Endothelial cell of umbilical vein (primary cell): Measurements from ENCODE around the gene GPALPP1. TPM values are rescaled to one million over a fixed set of nuclear protein-coding genes. Genes with fewer than 3 reads are reported as not detected.

Experiments
- BruUV-seq: library from RNA; stranded (reverse); fragments of 400-500 nt; replicated peaks from 2 replicates; lab custom pipeline; 2021; lab: Mats Ljungman, UMichigan
- CTCF ChIA-PET: fragments of 300-600, 350-600 bp; sonication (Branson Sonifier 250); formaldehyde crosslinking; loops from one replicate; lab custom pipeline; 2021; ENCODE audit warnings: antibody characterized with exemption, inconsistent platforms; lab: Charles Lee
- POLR2A ChIA-PET: fragments of 300-600, 350-600 bp; sonication (Branson Sonifier 250); formaldehyde crosslinking; loops from one replicate; lab custom pipeline; 2021; ENCODE audit warnings: antibody characterized with exemption, inconsistent platforms; lab: Charles Lee
- DNase-seq: peaks from one replicate; pipeline ENCODE4 v3.0.0-alpha.2; 2011; ENCODE audit warnings: low read depth, low spot score
- FAIRE-seq: peaks from 2 replicates; lab custom pipeline; 2011; peaks lifted over from hg19 to GRCh38; lab: Jason Lieb, UNC
- H2AFZ ChIP-seq: 2 replicates; pipeline ENCODE4 v1.6.0; 2012; ENCODE audit warnings: low read depth, low read length, control low read depth, inconsistent platforms
- H3K27ac ChIP-seq: 2 replicates; pipeline ENCODE4 v1.5.1; 2011; ENCODE audit warnings: low read depth, mild to moderate bottlenecking, control low read depth, low read length, moderate library complexity; ENCODE audit not compliant: insufficient read depth
- H3K27me3 ChIP-seq, 2 experiments: 2 replicates each; pipeline versions ENCODE4 v1.6.0 to v1.6.1; 2011; ENCODE audit warnings: low read length in 2 of 2, mixed read lengths in 1 of 2; ENCODE audit not compliant: control insufficient read depth in 2 of 2, insufficient read depth in 2 of 2
- H3K36me3 ChIP-seq, 2 experiments: 2 replicates in 1 of 2; 3 replicates in 1 of 2; pipeline ENCODE4 v1.5.1; 2011; ENCODE audit warnings: low read length in 2 of 2, mild to moderate bottlenecking in 1 of 2, moderate library complexity in 1 of 2; ENCODE audit not compliant: control insufficient read depth in 2 of 2, insufficient read depth in 2 of 2; ENCODE audit errors: extremely low read depth in 1 of 2
- H3K4me1 ChIP-seq: 3 replicates; pipeline ENCODE4 v1.5.1; 2011; ENCODE audit warnings: mild to moderate bottlenecking, low read length; ENCODE audit not compliant: control insufficient read depth, insufficient read depth; ENCODE audit errors: extremely low read depth
- H3K4me2 ChIP-seq: 2 replicates; pipeline ENCODE4 v1.6.1; 2011; ENCODE audit warnings: low read length, control low read depth, mixed read lengths; ENCODE audit not compliant: insufficient read depth
- H3K4me3 ChIP-seq, 3 experiments: fragments of 200-600 bp in 1 of 3; sonication (generic), shearing (Covaris generic) in 1 of 3; replicated peaks in 1 of 3; 2 replicates each; pipeline ENCODE4 v1.5.1; 2011 to 2016; ENCODE audit warnings: control low read depth in 3 of 3, low read length in 3 of 3, mild to moderate bottlenecking in 2 of 3, inconsistent platforms in 1 of 3, low read depth in 1 of 3, moderate library complexity in 1 of 3; ENCODE audit not compliant: insufficient read depth in 1 of 3
- H3K79me2 ChIP-seq: 2 replicates; pipeline ENCODE4 v1.6.0; 2012; ENCODE audit warnings: low read length, inconsistent platforms; ENCODE audit not compliant: control insufficient read depth, insufficient read depth
- H3K9ac ChIP-seq: replicated peaks from 2 replicates; pipeline ENCODE3; 2011; ENCODE audit warnings: low read length, control low read depth; ENCODE audit not compliant: insufficient read depth; ENCODE audit errors: extremely low read depth
- H3K9me1 ChIP-seq: replicated peaks from 3 replicates; pipeline ENCODE4 v1.6.0; 2011; ENCODE audit warnings: mild to moderate bottlenecking, low read length; ENCODE audit not compliant: control insufficient read depth, insufficient read depth; ENCODE audit errors: extremely low read depth
- H3K9me3 ChIP-seq: replicated peaks from 2 replicates; pipeline ENCODE4 v1.5.1; 2012; ENCODE audit warnings: low read length, inconsistent platforms; ENCODE audit not compliant: control insufficient read depth, insufficient read depth
- H4K20me1 ChIP-seq: replicated peaks from 2 replicates; pipeline ENCODE3; 2011; ENCODE audit warnings: mild to moderate bottlenecking, low read length; ENCODE audit not compliant: control insufficient read depth, insufficient read depth; ENCODE audit errors: extremely low read depth
- FOS ChIP-seq: IDR thresholded peaks from 2 replicates; pipeline ENCODE4 v1.6.1; 2011; ENCODE audit warnings: mild to moderate bottlenecking, low read length, moderate library complexity, borderline replicate concordance; ENCODE audit not compliant: insufficient read depth
- GATA2 ChIP-seq: IDR thresholded peaks from 2 replicates; pipeline ENCODE4 v1.7.0; 2011; ENCODE audit warnings: low read depth, mild to moderate bottlenecking, moderate library complexity, mixed read lengths, low read length; ENCODE audit not compliant: insufficient read length, insufficient read depth
- JUN ChIP-seq: IDR thresholded peaks from 2 replicates; pipeline ENCODE4 v1.6.1; 2011; ENCODE audit warnings: borderline replicate concordance, low read depth; ENCODE audit not compliant: insufficient read length, insufficient read depth
- MYC ChIP-seq: IDR thresholded peaks from one replicate; pipeline ENCODE4 v1.6.1; 2011; ENCODE audit warnings: mild to moderate bottlenecking, low read depth, low read length
- POLR2A ChIP-seq: IDR thresholded peaks from 2 replicates; pipeline ENCODE4 v1.6.1; 2012; ENCODE audit warnings: low read depth, mild to moderate bottlenecking, control low read depth, low read length
- POLR2AphosphoS5 ChIP-seq: IDR thresholded peaks from 2 replicates; pipeline ENCODE4 v1.6.1; 2012; ENCODE audit warnings: low read depth, mild to moderate bottlenecking, control low read depth, low read length, moderate library complexity; ENCODE audit not compliant: insufficient read depth
- dilution Hi-C: fragments of 300-500 bp; cut with MboI; formaldehyde crosslinking; loops from one replicate; pipeline ENCODE4 v1.15.0; 2019; ENCODE audit warnings: low sequenced_read_pairs; ENCODE audit not compliant: extremely low pct_ligation_motif_present
- intact Hi-C: fragments of 100-400 bp; cut with micrococcal nuclease; formaldehyde crosslinking; loops from one replicate; pipeline ENCODE4 v1.10.0; 2022
- polyA plus RNA-seq, 4 experiments: library from polyadenylated mRNA; depleted of rRNA in 3 of 4; stranded (reverse) in 3 of 4; unstranded in 1 of 4; fragments of >200 nt; gene quantifications; 2 replicates each; pipeline versions ENCODE4 v1.2.1 to v1.2.3, GENCODE V29; 2011 to 2012; ENCODE audit warnings: missing spikeins in 1 of 4
- total RNA-seq: library from RNA; stranded (reverse); gene quantifications from 2 replicates; pipeline ENCODE4 v1.2.3, GENCODE V29; 2021
- TF ChIP-seq, protein P1 (sequence below): IDR thresholded peaks from 2 replicates; pipeline ENCODE4 v1.6.1; 2011; ENCODE audit not compliant: insufficient read depth, insufficient read length
- TF ChIP-seq, protein P2 (sequence below), 2 donors: IDR thresholded peaks; 1 replicate in 1 of 2; 2 replicates in 1 of 2; pipeline ENCODE4 v1.5.1; 2011; ENCODE audit warnings: low read length in 2 of 2, mild to moderate bottlenecking in 2 of 2, moderate library complexity in 2 of 2, control low read depth in 1 of 2, inconsistent platforms in 1 of 2, low read depth in 1 of 2; ENCODE audit not compliant: insufficient read depth in 1 of 2; ENCODE audit errors: extremely low read depth in 1 of 2

Gene GPALPP1
- total and polyA plus RNA-seq, 2 donors (not counting 3 experiments of a cell fraction or from before 2014, with no cell fraction given) = 8.5 to 28.2 TPM

DNA sequence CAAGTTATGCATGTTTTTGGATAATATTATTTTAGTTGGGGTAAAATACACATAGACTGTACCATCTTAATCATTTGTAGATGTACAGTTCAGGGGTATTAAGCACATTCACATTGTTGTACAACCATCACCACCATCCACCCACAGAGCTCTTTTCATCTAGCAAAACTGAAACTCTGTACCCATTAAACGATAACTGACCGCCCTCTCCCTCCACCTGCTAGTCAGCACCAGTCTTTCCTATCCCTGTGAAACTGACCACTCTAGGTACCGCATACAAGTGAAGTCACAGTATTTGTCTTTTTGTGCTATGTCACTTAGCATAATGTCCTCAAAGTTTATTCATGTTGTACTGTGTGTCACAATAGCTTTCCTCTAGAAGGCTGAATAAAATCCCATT, 70.7 kb downstream of the GPALPP1 start:
- dilution Hi-C loops = no loop called here
- ChIA-PET CTCF (interaction anchor here (2.1 to 2.4 kb wide), 2 partner anchors 11 to 221 kb away, joined by 8 to 10 read pairs; no protein-coding TSS in a partner anchor), POLR2A (no interaction called here)
- Histone ChIP-seq H4K20me1 (no peaks in the 10 kb centered on the region), H3K4me3 (no peak overlapping the region), H3K9me1 (no peaks in the 10 kb centered on the region), H3K9ac (no peak overlapping the region), H3K9me3 (no peaks in the 10 kb centered on the region), H2AFZ (no peak overlapping the region), H3K27ac (no peak overlapping the region), H3K79me2 (no peaks in the 10 kb centered on the region), H3K27me3 (peaks cover 2 to 5% of the 10 kb centered on the region in 2 experiments), H3K36me3 (no peaks in the 10 kb centered on the region), H3K4me1 (no peaks in the 10 kb centered on the region), H3K4me2 (no peak overlapping the region)
- no TSS peak for BruUV-seq
- DNase-seq (no peak), FAIRE-seq (no peak)
- TF ChIP-seq FOS (no peak), JUN (no peak), POLR2A (no peak), POLR2AphosphoS5 (no peak), MYC (no peak), GATA2 (no peak)
- TF ChIP-seq, protein P1, sequence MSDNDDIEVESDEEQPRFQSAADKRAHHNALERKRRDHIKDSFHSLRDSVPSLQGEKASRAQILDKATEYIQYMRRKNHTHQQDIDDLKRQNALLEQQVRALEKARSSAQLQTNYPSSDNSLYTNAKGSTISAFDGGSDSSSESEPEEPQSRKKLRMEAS = no peak
- TF ChIP-seq, protein P2, sequence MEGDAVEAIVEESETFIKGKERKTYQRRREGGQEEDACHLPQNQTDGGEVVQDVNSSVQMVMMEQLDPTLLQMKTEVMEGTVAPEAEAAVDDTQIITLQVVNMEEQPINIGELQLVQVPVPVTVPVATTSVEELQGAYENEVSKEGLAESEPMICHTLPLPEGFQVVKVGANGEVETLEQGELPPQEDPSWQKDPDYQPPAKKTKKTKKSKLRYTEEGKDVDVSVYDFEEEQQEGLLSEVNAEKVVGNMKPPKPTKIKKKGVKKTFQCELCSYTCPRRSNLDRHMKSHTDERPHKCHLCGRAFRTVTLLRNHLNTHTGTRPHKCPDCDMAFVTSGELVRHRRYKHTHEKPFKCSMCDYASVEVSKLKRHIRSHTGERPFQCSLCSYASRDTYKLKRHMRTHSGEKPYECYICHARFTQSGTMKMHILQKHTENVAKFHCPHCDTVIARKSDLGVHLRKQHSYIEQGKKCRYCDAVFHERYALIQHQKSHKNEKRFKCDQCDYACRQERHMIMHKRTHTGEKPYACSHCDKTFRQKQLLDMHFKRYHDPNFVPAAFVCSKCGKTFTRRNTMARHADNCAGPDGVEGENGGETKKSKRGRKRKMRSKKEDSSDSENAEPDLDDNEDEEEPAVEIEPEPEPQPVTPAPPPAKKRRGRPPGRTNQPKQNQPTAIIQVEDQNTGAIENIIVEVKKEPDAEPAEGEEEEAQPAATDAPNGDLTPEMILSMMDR (IDR thresholded peaks at IDR 0.05; ENCODE audit: extremely low read depth in 1 of 2, insufficient read depth in 1 of 2, low read depth in 1 of 2, low read length in 2 of 2) = no peak
- intact Hi-C loops = no loop called here
